HG03432 (cell line): Measurements from ENCODE around the gene TNFRSF1A.
"Not testable (repeated sequence)": the region's sequence is repeated elsewhere in the genome, so short reads cannot be mapped to it uniquely, and the experiment has no call there.

Experiments
- ATAC-seq: cut with Tn5 transposase; IDR thresholded peaks from one replicate; pipeline ENCODE4 v1.9.1; 2021; ENCODE audit warnings: mild to moderate bottlenecking, moderate library complexity; ENCODE audit not compliant: unreplicated experiment

Gene TNFRSF1A

DNA sequence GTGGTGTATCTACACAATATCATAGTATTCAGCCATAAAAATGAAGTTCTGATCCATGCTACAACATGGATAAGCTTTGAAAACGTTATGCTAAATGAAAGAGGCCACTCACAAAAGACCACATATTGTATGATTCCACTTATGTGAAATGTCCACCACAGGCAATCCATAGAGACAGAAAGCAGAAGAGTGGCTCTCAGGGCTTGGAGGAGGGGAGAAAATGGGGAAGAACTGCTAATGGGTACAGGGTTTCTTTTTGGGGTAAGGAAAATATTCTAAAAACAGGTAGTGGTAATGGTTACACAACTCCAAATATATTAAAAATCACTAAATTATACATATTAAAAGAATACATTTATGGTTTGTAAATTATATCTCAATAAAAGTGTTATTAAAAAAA, 17.0 kb upstream of the TNFRSF1A start:
- ATAC-seq, result no peak

DNA sequence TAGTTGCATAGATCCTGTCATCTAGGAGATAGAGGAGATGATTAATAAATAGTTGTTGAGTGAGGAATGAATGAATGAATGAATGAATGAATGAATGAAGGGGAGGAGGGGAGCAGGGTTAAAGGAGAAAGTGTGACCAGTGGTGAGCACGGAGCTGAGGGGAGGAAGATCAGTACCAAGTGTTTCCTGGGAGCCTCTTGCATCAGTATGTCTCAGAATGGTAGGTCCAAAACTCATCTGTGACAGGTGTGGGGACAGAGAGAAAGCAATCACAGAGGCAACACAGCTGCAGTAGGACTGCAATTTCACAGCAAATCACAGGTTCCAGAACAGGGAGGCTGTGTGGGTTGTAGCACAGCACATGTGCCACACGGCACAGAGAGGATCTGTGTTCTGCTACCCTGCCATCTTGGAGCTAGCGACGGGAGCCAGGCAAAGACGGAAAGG, 14.5 kb upstream of the TNFRSF1A start:
- ATAC-seq, result no peak

DNA sequence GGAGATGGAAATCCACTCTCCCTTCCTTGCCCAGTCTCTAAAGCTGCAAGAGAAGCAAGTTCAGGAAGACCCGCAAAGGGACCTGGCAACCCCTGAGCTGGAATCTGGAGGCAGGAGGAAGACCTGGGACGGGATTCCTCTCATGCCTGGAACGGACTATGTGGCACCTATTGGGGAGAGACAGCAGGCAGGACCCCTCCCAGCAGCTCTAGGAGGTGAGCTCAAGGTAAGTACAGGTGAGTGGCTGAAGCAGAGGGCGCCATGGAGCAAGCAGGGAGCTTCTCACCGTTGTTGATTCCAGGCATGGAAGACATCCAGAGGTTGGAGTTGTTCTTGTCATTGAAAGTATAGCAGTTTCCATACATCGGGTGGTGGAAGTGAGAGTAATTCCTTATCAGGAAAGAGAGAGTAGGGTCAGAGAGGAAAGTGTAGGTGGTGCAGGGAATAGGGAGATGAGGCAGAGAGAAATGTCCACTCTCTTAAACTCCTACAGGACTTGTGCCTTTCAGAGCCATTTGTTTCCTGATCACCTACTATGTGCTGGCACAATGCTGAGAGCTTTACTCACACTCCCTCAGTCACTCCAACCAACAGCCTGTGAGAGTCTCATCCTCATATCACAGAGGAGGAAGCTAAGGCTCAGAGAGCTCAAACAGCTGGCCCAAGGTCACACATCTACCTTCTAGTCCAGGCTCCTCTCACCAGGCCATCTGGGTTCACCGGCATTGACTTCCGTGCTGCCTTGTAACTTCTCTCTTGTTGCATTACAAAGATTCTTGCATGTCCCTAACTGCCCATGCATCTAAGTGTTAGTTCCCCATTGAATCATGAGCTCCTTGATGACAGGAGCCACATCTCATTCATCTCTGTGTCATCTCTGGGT, 13.9 kb upstream of the TNFRSF1A start:
- no peak for ATAC-seq

DNA sequence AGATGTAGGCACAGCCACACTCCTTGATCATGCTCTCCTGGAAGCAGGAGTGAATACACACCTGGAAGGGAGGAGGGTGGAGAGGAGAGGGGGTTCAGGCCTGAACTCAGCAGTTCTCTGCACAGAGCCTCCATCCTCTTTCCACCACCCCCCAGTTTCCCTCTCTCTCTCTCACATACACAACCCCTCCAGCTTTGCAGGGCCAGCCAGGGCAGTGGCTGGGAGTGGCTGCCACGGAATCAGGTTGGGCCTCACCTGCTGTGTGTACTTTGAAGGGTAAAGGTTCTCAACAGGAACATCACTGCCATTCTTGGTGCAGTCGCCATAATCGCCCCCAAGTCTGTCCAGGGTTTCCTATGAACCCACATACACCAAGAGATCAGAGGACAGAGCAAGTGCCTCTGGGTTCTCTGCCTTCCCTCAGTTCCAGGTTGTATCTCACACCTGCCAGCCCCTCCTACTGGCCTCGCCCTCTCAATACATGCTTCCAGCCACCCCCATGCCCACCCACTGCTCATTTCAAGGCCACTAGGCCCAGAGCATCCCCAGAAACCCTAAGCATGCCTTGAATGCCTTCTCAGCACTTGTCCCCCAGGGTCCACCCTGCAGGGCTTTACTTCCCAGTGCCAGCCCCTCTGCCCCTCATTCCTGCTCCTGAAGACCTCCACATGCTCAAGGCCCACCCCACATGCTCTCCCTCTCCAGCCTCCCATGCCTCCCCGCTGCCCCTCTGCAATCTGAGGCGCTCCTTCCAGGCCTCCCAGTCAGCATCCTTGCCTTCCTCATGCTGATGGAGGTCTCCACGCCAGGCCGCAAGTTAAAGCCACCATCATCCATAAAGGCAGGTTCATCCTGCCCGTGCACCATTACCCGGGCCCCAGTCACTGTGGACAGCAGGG, 12.9 kb upstream of the TNFRSF1A start:
- no peak for ATAC-seq

DNA sequence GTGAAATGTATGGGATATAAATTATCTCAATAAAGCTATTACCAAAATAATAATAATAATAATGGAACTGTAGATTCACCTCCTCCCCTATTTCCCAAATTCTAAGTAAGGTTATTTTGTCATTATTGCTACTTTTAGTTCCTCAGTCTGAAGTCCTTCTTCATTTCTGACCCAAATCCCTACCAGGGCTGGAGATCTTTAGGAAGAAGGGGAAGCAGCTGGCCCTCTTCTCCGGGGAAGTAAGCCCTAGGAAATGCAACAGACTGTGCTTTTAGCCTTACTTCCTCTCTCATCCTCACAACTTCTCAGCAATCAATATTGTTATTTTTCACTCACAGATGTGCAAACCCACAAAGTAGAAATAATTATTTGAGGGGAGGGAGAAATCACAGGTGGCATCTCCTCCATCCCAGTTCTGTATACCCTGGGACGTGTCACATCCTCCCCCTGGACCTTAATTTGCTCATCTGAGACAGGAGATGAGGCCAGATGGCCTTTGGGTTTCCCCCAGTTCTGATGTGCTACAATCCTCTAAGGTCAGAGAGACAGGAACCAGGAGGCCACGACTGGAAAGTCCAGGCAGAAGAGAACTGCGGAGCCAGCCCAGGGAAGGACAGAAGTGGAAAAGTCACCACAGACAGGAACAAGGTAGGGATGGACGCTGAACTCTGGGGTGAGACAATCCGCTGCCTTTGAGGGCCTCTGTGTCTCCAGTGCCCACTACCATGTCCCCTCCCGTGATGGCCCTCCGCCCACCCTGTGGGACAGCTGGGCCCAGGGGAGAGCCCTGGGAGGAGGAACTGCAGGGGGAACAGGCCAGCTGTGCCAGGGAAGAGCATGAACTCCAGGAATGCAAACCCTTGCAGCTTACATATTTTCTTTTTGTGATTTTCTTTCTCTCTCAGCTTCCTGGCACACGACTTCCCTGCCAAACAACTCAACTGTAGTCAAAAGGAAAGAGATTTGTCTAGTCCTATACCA, 10.6 kb upstream of the TNFRSF1A start:
- no peak for ATAC-seq

DNA sequence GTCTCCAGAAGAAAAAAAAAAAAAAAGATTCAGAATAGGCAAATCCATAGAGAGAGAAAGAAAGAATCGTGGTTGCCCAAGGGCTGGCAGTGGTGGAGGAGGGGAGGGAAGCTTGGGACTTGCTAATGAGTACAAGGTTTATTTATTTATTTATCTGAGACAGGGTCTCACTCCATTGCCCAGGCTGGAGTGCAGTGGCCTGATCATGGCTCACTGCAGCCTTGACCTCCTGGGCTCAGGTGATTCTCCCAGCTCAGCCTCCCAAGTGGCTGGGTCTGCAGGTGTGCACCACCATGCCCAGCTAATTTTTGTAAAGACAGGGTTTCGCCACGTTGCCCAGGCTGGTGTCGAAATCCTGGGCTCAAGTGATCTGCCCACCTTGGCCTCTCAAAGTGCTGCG, 9.7 kb upstream of the TNFRSF1A start:
- no peak for ATAC-seq

DNA sequence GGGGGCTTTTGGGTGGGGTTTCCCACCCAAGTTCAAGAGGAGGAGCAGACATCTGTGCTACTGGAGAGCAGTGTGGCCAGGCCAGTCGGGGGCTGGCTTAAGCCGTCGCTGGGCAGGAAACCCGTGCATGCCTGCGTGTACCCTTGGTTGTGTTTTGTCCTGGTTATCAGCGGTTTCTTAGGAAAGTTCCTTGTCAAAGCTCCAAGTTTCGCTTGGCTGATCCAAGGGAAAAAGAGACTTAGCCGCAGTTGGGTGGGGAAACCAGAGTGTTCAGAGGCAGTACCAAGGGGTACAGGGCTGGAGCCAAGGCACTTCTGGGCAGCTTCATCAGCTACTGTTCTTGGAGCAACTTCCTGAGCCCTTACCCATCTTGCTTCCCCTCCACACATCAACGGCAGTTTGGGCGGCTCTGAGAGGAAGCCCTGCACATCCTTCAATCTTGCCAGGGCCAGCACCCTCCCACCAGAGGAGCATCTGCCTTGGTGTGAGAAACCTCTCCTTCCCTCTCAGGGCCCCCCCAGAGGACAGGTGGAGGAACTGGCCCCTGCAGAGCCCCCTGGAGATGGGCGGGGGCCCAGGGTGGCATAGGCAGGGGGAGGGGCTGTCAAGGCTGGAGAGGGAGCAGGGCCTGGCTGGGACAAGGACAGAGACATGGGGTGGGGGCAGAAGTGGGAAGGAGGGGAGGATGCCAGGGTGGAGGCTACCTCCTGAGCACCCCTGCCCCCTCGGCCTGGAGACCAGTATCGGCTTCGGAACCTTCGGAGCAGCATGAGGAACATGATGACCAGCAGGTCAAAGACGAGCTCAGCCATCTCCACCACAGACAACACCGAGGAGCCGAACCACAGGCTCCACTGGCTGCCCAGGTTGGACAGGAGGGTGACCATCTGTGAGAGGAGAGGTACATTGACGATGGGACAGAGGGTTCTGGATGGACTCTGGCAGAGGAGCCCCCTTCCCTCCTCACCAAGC, 5.8 kb upstream of the TNFRSF1A start:
- no peak for ATAC-seq

DNA sequence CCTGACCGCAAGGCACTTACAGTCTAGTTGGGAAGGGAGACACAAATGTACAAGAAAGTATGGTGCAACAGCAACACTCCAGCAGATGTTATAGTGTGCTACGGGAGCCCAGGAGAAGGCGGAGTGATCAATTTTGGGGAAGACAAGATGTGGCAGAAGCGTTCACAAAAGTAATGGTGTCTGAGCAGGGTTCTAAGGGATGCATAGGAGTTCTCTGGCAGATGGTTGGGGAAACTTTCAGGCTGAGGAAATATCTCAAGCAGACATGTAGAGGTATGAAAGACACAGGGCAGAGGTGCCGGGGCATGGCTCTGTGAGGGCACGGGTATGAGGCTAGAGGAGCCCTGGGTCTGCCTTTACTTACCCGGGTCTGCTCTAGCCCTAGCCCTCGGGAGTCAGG, 5.1 kb upstream of the TNFRSF1A start:
- ATAC-seq, result no peak

DNA sequence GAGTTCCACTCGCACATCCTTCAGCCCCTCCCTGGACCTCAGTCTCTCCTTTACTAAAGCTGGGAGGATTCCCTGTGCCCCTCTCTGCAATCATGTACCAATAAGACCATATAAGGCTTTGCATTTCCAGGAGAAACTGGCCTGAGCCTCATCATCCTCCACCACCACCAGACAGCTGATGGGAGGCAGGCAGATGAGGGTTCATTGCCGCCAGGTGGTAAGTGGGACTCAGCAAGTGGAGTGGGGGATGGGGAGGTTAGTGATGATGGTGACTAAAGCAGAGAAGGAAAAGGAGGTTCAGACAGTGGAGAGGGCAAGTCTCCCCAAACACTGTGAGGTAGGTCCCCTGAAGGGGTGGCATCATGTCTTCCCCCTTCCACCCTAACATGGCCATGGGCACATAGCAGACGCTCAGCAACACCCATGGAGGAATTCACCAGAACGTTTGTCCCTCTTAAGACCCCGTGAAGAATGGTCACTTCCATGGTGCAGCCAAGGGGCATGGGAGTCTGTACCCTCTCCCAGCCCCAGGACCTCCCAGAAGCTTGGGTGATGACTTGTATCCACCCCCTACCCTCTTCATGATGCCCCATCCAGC, 4.5 kb upstream of the TNFRSF1A start:
- no peak for ATAC-seq

DNA sequence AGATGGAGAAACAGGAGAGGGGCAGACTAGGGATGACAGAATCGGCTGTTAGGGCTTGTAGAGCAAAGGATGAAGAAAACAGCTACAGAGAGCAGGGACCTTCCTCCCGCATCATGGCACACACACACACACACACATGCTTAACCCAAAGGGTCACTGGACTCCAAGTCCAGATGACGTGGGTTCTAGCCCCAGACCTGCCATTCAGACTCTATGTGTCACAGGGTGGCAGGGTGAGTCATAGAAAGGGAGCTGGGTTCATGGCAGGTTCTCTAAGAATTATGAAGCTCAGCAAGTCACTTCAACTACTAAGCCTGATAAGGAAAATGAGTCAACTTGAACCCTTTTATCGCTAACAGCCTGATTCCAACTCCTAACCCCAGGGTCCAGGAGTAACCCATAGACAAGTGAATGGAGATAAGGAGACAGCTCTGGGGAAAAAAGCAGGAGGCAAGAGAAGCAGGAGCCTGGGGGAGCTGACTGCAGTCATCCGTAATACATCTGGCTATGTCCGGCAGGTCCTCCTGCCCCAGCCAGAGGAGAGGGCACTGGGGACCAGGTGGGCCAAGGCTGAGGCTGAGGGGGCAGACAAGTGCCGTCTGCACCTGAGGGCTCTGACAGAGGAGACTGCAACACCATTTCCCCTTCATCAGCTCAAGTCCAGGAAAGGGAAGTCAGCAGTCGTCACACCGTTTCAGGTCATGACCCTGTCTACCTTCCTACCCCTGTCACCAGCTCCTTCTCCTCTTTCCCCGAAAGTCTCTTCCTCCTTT, 3.6 kb upstream of the TNFRSF1A start:
- ATAC-seq, result no peak

DNA sequence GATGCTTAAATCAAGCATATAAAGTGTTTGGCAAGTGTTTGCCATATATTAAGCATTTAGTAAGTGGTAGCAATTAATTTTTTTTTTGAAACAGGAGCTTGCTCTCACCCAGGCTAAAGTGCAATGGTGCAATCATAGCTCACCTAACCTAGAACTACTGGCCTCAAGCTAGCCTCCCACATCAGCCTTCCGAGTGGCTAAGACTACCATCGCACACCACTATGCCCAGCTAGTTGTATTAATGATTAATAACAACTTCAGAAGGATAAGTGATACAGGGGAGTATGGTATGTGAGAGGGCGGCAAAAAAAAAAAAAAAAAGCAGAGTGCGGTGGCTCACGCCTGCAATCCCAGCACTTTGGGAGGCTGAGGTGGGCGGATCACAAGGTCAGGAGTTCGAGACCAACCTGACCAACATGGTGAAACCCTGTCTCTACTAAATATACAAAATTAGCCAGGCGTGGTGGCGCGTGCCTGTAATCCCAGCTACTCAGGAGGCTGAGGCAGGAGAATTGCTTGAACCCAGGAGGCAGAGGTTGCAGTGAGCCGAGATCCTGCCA, 2.3 kb upstream of the TNFRSF1A start:
- not testable (repeated sequence) for ATAC-seq

DNA sequence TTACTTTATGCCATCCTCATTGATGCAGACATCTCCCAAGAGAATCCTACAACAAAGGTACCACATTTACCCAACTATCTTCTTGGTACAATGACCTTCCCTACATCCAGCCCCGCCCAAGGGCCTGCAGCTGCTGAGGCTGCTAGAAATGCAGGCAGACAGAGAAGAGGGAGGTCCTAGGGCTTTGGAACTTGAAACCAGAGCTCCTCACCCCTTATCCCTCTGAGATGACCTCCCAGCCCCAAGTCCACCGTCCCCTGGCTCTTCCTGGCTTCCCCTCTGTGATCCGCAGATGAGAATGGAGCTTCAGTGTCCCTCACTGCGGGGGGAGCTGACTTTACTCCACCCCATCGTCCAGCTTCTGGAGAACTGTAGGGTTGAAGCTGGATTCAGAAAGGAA, 1.6 kb upstream of the TNFRSF1A start:
- no peak for ATAC-seq

DNA sequence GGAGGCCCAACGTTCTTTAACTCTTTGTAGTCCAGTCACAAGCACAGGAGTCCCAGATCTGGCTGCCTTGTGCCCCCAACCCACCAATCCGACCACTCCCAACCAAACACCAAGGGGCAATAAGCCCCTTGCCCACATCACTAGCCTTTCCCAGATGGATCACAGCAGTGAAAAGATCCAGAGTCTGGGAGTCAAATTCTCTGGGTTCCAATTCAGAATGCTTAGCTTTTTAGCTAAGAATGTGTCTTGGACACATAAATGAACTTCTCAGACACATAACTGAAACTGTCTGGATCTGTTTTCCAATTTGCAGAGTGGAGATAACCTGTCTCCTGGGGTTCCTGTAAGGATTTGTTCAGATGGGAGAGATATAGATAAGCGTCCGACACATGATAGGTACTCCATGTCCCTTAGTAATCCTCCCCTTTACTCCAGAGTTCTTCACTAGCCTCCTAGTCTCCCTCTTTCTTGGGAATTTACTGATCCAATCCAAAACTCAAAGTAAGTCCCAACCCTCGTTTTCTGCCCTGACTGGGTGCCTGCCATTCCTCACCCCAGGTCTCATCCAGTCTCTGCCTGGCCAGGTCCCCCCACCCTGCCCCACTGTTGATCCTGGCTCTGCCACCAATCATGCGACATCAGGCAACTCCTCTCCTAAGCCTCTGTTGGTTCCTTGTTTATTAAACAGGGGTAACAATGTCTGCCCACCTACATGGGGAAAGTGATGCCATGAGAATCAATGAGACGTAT, 439 bp upstream of the TNFRSF1A start:
- ATAC-seq, result no peak

DNA sequence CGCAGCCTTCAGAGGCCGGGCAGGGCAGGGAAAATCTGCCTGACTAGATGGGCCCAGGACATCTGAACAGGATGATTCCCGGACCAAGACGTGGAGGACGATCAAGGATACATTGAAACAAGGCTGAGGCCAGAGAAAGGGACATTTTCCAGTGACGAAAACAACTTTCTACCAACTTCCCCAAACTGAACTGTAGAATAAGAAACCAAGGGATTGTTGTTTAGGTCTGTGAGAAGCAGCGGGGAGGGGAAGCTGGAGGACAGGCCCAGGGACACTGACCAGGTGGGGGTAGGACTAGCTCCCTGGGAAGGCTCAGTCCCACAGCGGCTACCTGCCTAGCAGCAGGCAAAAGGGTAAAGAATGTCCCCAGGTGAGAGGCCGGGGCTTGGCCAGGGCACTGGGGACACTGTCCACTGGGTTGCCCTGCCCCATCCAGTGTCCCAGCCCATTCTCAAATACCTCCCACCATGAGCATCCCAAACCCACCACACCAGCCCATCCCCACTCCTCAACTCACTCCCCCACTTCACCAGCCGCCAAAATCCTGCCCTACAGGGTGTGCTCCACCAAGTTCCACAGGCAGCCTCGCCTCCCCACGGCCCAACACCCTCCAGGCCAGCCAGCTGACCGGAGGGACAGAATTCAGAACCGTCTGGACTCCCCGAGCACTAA, 995 bp downstream of the TNFRSF1A start:
- ATAC-seq, result no peak

DNA sequence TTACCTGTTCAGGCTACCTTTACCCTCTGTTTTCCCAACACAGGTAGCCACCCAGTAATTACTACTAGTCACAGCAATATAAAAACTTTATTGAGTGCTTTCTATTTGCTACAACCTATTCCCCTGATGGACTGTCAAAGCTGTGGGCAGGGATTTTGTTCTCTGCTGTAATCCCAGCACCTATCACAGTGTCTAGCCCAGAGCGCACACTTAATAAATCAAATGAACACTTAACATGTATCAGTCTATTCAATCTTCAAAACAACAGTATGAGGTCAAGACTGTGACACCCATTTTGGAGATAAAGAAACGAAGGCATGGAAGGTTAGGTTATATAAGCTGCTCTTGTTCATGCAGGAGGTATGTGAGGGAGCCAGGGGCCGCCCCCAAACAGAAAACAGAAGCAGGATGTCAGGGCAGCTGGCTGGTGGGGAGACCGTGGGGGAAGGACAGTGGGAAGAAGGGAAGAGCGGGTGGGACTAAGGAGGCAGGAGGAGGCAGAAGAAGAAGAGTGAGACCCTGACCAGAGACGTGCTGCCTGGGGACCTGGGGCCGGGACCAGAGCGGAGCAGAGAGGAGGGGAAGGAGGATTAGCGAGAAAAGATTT, 1.7 kb downstream of the TNFRSF1A start:
- no peak for ATAC-seq

DNA sequence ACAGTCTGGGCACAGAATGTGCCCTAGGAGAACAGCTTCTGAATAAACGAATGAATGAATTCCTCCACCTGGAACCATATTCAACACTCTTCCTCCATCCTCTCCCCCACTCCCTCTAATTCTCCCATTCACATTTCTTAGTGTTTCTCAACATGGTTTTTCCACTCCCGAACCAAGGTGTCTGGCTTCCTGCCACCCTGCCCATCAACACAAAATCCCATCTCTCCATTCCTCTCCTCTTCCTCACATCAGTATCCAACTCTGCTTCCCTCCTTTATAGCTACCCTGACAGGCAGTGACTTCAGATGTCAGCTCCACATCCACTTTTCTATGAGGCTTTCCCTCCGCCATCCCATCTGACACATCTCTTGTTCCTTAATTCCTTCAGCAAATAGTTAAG, 2.9 kb downstream of the TNFRSF1A start:
- no peak for ATAC-seq
